Keratinocyte (primary cell): ENCODE results near the gene PRR29. TPM values are rescaled to one million over a fixed set of nuclear protein-coding genes. Genes with fewer than 3 reads are reported as not detected.

Source experiments
- DNase-seq: peaks from one replicate; pipeline ENCODE4 v3.0.0-alpha.2; 2011; ENCODE audit warnings: low read depth, missing footprints, low spot score
- FAIRE-seq: peaks from 2 replicates; lab custom pipeline; 2011; peaks lifted over from hg19 to GRCh38; lab: Jason Lieb, UNC
- H2AFZ ChIP-seq: 2 replicates; pipeline ENCODE4 v1.6.0; 2012; ENCODE audit warnings: low read length, control low read depth, inconsistent platforms; ENCODE audit not compliant: control insufficient read depth
- H3K27ac ChIP-seq: 2 replicates; pipeline ENCODE4 v1.5.1; 2011; ENCODE audit warnings: low read length; ENCODE audit not compliant: control insufficient read depth, insufficient read depth
- H3K27me3 ChIP-seq: 3 replicates; pipeline ENCODE4 v1.6.0; 2011; ENCODE audit warnings: low read length; ENCODE audit not compliant: control insufficient read depth, insufficient read depth; ENCODE audit errors: extremely low read depth
- H3K36me3 ChIP-seq, 2 experiments: 2 replicates in 1 of 2; 3 replicates in 1 of 2; pipeline ENCODE4 v1.5.1; 2011; ENCODE audit warnings: low read length in 2 of 2, mild to moderate bottlenecking in 1 of 2; ENCODE audit not compliant: control insufficient read depth in 2 of 2, insufficient read depth in 2 of 2; ENCODE audit errors: extremely low read depth in 1 of 2
- H3K4me1 ChIP-seq: 3 replicates; pipeline ENCODE4 v1.5.1; 2011; ENCODE audit warnings: low read length; ENCODE audit not compliant: control insufficient read depth, insufficient read depth; ENCODE audit errors: extremely low read depth
- H3K4me2 ChIP-seq: 3 replicates; pipeline ENCODE4 v1.6.0; 2011; ENCODE audit warnings: low read depth, low read length; ENCODE audit not compliant: control insufficient read depth, insufficient read depth; ENCODE audit errors: extremely low read depth
- H3K4me3 ChIP-seq, 3 experiments: fragments of 200-600 bp in 1 of 3; sonication (generic) in 1 of 3; 2 replicates in 2 of 3; 3 replicates in 1 of 3; pipeline ENCODE4 v1.5.1; 2011 to 2016; ENCODE audit warnings: low read length in 3 of 3, mild to moderate bottlenecking in 3 of 3, control low read depth in 2 of 3, inconsistent platforms in 1 of 3, low read depth in 1 of 3, mixed read lengths in 1 of 3, mixed run types in 1 of 3, moderate library complexity in 1 of 3; ENCODE audit not compliant: control insufficient read depth in 2 of 3, insufficient read depth in 2 of 3; ENCODE audit errors: extremely low read depth in 1 of 3
- H3K79me2 ChIP-seq: 2 replicates; pipeline ENCODE4 v1.6.0; 2012; ENCODE audit warnings: low read length; ENCODE audit not compliant: control insufficient read depth, insufficient read depth
- H3K9ac ChIP-seq: 3 replicates; pipeline ENCODE4 v1.6.0; 2011; ENCODE audit warnings: low read length; ENCODE audit not compliant: control insufficient read depth, insufficient read depth; ENCODE audit errors: extremely low read depth
- H3K9me1 ChIP-seq: 3 replicates; pipeline ENCODE4 v1.6.0; 2011; ENCODE audit warnings: low read length; ENCODE audit not compliant: control insufficient read depth, insufficient read depth; ENCODE audit errors: extremely low read depth
- H3K9me3 ChIP-seq: 2 replicates; pipeline ENCODE4 v1.5.1; 2012; ENCODE audit warnings: low read depth, low read length; ENCODE audit not compliant: control insufficient read depth
- H4K20me1 ChIP-seq: 3 replicates; pipeline ENCODE4 v1.6.0; 2011; ENCODE audit warnings: low read length; ENCODE audit not compliant: control insufficient read depth, insufficient read depth; ENCODE audit errors: extremely low read depth
- EZH2 ChIP-seq: IDR thresholded peaks from one replicate; pipeline ENCODE4 v1.6.1; 2012; ENCODE audit warnings: inconsistent platforms, mild to moderate bottlenecking, low read length, moderate library complexity
- dilution Hi-C: fragments of 300-500 bp; cut with MboI; formaldehyde crosslinking; loops from one replicate; pipeline ENCODE4 v1.7.0; 2020; ENCODE audit warnings: low sequenced_read_pairs; ENCODE audit not compliant: extremely low pct_ligation_motif_present
- polyA plus RNA-seq, 5 experiments: library from polyadenylated mRNA; depleted of rRNA in 3 of 5; stranded (reverse) in 3 of 5; stranded (forward) in 1 of 5; unstranded in 1 of 5; fragments of >200 nt; gene quantifications; 1 replicate in 1 of 5; 2 replicates in 3 of 5; 3 replicates in 1 of 5; pipeline versions ENCODE4 v1.2.1 to v1.2.3, GENCODE V29; 2011 to 2012; ENCODE audit warnings: missing spikeins in 2 of 5, low read depth in 1 of 5, low replicate concordance in 1 of 5

The PRR29 gene
- polyA plus RNA-seq, 1 donor (not counting 4 experiments of a cell fraction or from before 2014, with no cell fraction given), result 0.01 TPM

- H3K79me2 ChIP-seq, result no peaks in the 10 kb centered on the region
- H3K9me3 ChIP-seq, result no peaks in the 10 kb centered on the region
- no peaks in the 10 kb centered on the region for H3K9me1 ChIP-seq
- no peak overlapping the region for H3K9ac ChIP-seq
- no peak for TF ChIP-seq EZH2
- no peaks in the 10 kb centered on the region for H3K4me1 ChIP-seq
- FAIRE-seq (no peak), DNase-seq (no peak)
- no peak overlapping the region for H2AFZ ChIP-seq
- H3K4me3 ChIP-seq, result no peak overlapping the region
- no peak overlapping the region for H3K27ac ChIP-seq
- H4K20me1 ChIP-seq, result no peaks in the 10 kb centered on the region
- dilution Hi-C loops, result no loop called here
- no peak overlapping the region for H3K4me2 ChIP-seq
- H3K27me3 ChIP-seq, result no peaks in the 10 kb centered on the region
- peaks cover 42 to 49% of the 10 kb centered on the region in 2 experiments for H3K36me3 ChIP-seq
These were observed 55.0 kb downstream of the PRR29 start for GRCh38 chr17:64053101-64053500.

Other genes with a start within 250 kb of the PRR29 start
- gene CCDC47, start 224.8 kb upstream of the PRR29 start, polyA plus RNA-seq, result 56.5 to 86.4 TPM (median 73.6 TPM) in 3 replicates
- 74.8 to 116 TPM (median 86.2 TPM) in 3 replicates for gene DDX42, start 224.2 kb upstream of the PRR29 start, polyA plus RNA-seq
- 111 to 208 TPM (median 141 TPM) in 3 replicates for gene PSMC5, start 170.9 kb upstream of the PRR29 start, polyA plus RNA-seq
- gene FTSJ3, start 170.7 kb upstream of the PRR29 start, polyA plus RNA-seq, result 35.4 to 48.5 TPM (median 43.7 TPM) in 3 replicates
- gene SMARCD2, start 155.7 kb upstream of the PRR29 start, polyA plus RNA-seq, result 80.3 to 99.8 TPM (median 86.3 TPM) in 3 replicates
- gene CSH2, start 124.7 kb upstream of the PRR29 start, polyA plus RNA-seq, result not detected in 3 replicates
- not detected in 3 replicates for gene GH2, start 116.4 kb upstream of the PRR29 start, polyA plus RNA-seq
- gene CSH1, start 101.8 kb upstream of the PRR29 start, polyA plus RNA-seq, result not detected in 3 replicates
- not detected in 3 replicates for gene CSHL1, start 87.1 kb upstream of the PRR29 start, polyA plus RNA-seq
- gene GH1, start 79.5 kb upstream of the PRR29 start, polyA plus RNA-seq, result not detected in 3 replicates
- 0.07 to 0.24 TPM (median 0.08 TPM) in 3 replicates for gene CD79B, start 66.0 kb upstream of the PRR29 start, polyA plus RNA-seq
- not detected in 3 replicates for gene SCN4A, start 25.4 kb upstream of the PRR29 start, polyA plus RNA-seq
- 0.09 to 0.21 TPM (median 0.16 TPM) in 3 replicates for gene ICAM2, start 22.3 kb downstream of the PRR29 start, polyA plus RNA-seq
- gene ERN1, start 131.8 kb downstream of the PRR29 start, polyA plus RNA-seq, result 5.4 to 7.1 TPM (median 7.1 TPM) in 3 replicates